ENCODE results near the gene EEF1AKMT3. TPM values are rescaled to one million over a fixed set of nuclear protein-coding genes. Genes with fewer than 3 reads are reported as not detected.

Gene EEF1AKMT3
- total RNA-seq, 1 donor from 2014 or later, result 3.1 TPM

- intact Hi-C loops (cut with micrococcal nuclease), result no loop called here
These were observed 23.4 kb upstream of the EEF1AKMT3 start for GRCh38 chr12:57749061-57749460.

GRCh38 chr12:57750561-57751431 lies 21.6 kb upstream of the EEF1AKMT3 start:
- intact Hi-C loops (cut with micrococcal nuclease), result loop anchor here (5.0 to 10.0 kb wide), 4 partner anchors 97 to 1116 kb away; partner anchors contain the start of genes ARHGAP9, BAZ2A, CTDSP2 and PTGES3

- intact Hi-C loops (cut with micrococcal nuclease), result loop anchor here (5.0 to 10.0 kb wide), 4 partner anchors 96 to 1117 kb away; partner anchors contain the start of genes ARHGAP9, BAZ2A, CTDSP2 and PTGES3
These were observed 21.0 kb upstream of the EEF1AKMT3 start for GRCh38 chr12:57751432-57751787.

- intact Hi-C loops (cut with micrococcal nuclease), result loop anchor here (1.0 to 10.0 kb wide), 9 partner anchors 8 to 1117 kb away; partner anchors contain the start of genes ARHGAP9, BAZ2A, CTDSP2 and DCTN2
These were observed 20.4 kb upstream of the EEF1AKMT3 start, which contains the start of gene CDK4 for GRCh38 chr12:57751788-57752667. CDK4 (minus strand) TSS chr12:57752310; CDS start chr12:57751717, 593 bp downstream.

- intact Hi-C loops (cut with micrococcal nuclease), result loop anchor here (1.0 to 10.0 kb wide), 9 partner anchors 8 to 1118 kb away; partner anchors contain the start of genes ARHGAP9, BAZ2A, CTDSP2 and DCTN2
These were observed 19.8 kb upstream of the EEF1AKMT3 start for GRCh38 chr12:57752668-57753000.

GRCh38 chr12:57753756-57754337 lies 18.6 kb upstream of the EEF1AKMT3 start:
- intact Hi-C loops (cut with micrococcal nuclease), result loop anchor here (5.0 to 10.0 kb wide), 4 partner anchors 93 to 1119 kb away; partner anchors contain the start of genes ARHGAP9, BAZ2A, CTDSP2 and PTGES3

GRCh38 chr12:57754411-57755193 lies 17.8 kb upstream of the EEF1AKMT3 start, which contains the start of gene MARCHF9:
MARCHF9 (plus strand) TSS chr12:57755103; CDS start chr12:57755529, 426 bp downstream.
- intact Hi-C loops (cut with micrococcal nuclease), result loop anchor here (1.0 to 10.0 kb wide), 6 partner anchors 28 to 1120 kb away; partner anchors contain the start of genes ARHGAP9, BAZ2A, CTDSP2 and PTGES3

GRCh38 chr12:57755194-57755453 lies 17.3 kb upstream of the EEF1AKMT3 start:
- intact Hi-C loops (cut with micrococcal nuclease), result loop anchor here (1.0 to 10.0 kb wide), 3 partner anchors 27 to 1120 kb away; partner anchors contain the start of genes BAZ2A and TSFM

GRCh38 chr12:57755454-57756372 lies 16.7 kb upstream of the EEF1AKMT3 start:
- intact Hi-C loops (cut with micrococcal nuclease), result loop anchor here (1.0 to 10.0 kb wide), 6 partner anchors 10 to 1121 kb away; partner anchors contain the start of genes BAZ2A, EEF1AKMT3, METTL1 and TSFM

- intact Hi-C loops (cut with micrococcal nuclease), result loop anchor here (1.0 to 10.0 kb wide), 5 partner anchors 9 to 1122 kb away; partner anchors contain the start of genes BAZ2A, EEF1AKMT3 and METTL1
These were observed 15.7 kb upstream of the EEF1AKMT3 start for GRCh38 chr12:57756406-57757341.

GRCh38 chr12:57757771-57758170 lies 14.6 kb upstream of the EEF1AKMT3 start:
- intact Hi-C loops (cut with micrococcal nuclease), result loop anchor here (5.0 to 10.0 kb wide), 2 partner anchors 75 to 1123 kb away; partner anchors contain the start of gene BAZ2A

- intact Hi-C loops (cut with micrococcal nuclease), result loop anchor here (5.0 to 10.0 kb wide), 2 partner anchors 74 to 1124 kb away; partner anchors contain the start of gene BAZ2A
These were observed 13.7 kb upstream of the EEF1AKMT3 start for GRCh38 chr12:57758552-57759359.

- intact Hi-C loops (cut with micrococcal nuclease), result loop anchor here (5.0 to 10.0 kb wide), 2 partner anchors 73 to 1125 kb away; partner anchors contain the start of gene BAZ2A
These were observed 12.9 kb upstream of the EEF1AKMT3 start for GRCh38 chr12:57759360-57759980.

GRCh38 chr12:57760347-57760982 lies 11.9 kb upstream of the EEF1AKMT3 start:
- intact Hi-C loops (cut with micrococcal nuclease), result no loop called here

GRCh38 chr12:57761391-57761998 lies 10.9 kb upstream of the EEF1AKMT3 start:
- intact Hi-C loops (cut with micrococcal nuclease), result no loop called here

Measured in T-helper 2 cell treated with Interferon-gamma antibody and Interleukin-4, amounts not matched to agents 100 ng/mL and 5 ng/mL, for 36 hours (primary cell).